NCI-H748 (cell line): ENCODE results near the gene TAF3.
A peak's percentile ranks its signal among the peaks of the same experiment; 100 is the strongest.
"Not testable (repeated sequence)": the region's sequence is repeated elsewhere in the genome, so short reads cannot be mapped to it uniquely, and the experiment has no call there.

Source experiments
- DNase-seq: peaks from one replicate; lab custom pipeline; 2025; ENCODE audit not compliant: unreplicated experiment; lab: John Stamatoyannopoulos, UW

TAF3 gene

DNA sequence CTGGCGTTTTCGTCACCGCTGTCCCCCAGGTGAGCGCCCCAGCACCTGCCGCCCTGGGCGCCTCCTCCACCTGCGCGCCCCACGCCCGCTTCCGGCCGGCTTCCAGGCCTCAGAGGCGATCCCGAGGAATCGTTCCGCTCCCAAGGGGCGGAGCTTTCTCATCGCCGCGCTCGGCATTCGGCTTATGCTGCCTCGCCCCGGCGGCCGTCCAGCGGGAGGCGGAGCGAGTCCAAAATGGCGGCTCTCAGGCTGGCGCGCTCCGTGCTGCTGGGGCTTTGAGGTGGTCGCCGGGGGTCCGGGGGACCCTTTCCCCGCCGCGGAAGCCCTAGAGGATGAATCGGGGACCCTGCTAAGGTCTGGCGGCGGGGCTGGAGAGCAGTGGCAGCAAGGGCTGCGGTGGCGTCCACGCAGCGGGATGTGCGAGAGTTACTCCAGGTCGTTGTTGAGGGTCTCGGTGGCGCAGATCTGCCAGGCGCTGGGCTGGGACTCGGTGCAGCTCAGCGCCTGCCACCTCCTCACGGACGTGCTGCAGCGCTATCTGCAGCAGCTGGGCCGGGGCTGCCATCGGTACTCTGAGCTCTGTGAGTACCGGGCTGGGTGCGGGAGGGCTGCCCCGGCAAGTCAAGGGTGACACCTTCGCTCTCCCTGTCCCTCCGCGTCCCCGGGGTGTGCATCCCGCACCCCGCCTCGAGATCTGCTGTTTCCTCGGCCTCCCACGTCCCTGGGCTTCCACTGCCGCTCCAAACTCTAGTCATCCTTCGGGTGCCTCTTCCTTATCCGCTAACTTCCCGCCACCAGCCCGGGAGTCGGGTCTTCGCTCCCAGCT is at the start of gene TAF3:
TSS of gene TAF3 (plus strand) at position 211 of the 826 bp plus-strand sequence. CDS start at position 416, 205 bp downstream.
- peak; percentile 91 for DNase-seq

DNA sequence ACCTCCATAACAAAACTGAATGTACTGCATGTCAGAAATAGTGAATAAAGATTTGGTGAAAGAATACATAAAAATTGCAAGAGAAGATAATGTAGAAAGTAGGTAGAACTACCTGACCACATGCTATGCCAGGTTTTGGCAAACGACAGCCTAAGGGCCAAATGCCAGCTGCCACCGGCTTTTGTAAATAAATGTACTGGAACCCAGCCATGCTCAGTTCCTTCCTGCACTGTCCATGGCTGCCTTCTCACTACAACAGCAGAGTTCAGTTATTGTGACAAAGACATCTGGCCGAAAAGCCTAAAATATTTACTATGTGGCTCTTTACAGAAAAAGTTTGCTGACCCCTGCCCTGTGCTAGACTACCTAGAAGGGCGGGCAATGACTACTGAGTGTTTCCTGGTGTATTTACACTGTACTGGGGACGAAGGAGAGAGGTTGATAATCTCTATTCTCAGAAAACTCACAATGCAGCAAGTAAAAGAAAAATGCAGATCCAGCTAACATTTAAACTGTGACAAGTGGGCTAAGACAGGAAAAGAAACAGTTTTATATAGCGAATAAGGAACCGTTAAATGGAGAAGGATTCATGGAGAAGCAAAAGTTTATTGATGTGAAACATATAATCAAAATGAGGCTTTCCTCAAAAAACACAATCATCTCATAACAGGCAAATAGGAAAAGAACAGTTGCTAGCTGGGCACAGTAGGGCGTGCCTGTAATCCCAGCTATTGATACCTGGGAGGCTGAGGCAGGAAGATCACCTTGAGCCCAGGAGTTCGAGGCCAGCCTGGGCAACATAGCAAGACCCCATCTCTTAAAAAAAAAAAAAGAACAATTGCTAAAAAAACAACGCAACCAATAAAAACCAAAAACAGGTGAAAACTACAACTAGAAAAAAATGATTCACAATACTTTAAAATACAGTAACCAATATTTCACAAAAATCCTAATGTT is 44.2 kb upstream of the TAF3 start:
- no peak for DNase-seq

- no peak for DNase-seq
Measured at GRCh38 chr10:7776777-7777176, 41.5 kb upstream of the TAF3 start.

DNA sequence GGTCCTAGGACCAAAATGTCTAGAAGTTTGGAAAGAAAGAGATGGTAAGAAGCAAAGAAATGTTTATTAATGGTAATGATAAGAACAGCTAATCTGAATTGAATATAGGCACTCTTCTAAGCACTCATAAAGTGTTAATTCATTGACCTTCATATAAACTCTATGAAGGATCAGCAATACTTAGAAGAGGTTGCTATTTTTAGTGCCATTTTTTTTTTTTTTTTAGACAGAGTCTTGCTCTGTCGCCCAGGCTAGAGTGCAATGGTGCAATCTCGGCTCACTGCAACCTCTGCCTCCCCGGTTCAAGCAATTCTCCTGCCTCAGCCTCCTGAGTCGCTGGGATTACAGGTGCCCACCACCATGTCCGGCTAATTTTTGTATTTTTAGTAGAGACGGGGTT is 36.1 kb upstream of the TAF3 start:
- DNase-seq = not testable (repeated sequence)

DNA sequence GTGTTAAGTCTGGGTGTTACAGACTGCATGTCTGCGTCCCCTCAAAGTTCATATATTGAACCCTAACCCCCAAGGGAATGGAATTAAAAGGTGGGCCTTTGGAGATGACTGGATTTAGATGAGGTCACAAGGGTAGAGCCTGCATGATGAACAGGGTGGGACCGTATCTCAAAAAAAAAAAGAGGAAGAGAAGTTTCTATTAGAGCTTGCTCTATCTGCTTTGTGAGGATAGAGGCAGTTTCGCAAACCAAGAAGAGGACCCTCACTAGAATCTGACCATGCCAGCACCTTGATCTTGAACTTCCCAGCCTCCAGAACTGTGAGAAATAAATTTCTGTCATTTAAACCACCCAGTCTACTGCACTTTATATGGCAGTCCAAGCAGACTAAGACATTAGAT is 31.9 kb upstream of the TAF3 start:
- DNase-seq = no peak

DNA sequence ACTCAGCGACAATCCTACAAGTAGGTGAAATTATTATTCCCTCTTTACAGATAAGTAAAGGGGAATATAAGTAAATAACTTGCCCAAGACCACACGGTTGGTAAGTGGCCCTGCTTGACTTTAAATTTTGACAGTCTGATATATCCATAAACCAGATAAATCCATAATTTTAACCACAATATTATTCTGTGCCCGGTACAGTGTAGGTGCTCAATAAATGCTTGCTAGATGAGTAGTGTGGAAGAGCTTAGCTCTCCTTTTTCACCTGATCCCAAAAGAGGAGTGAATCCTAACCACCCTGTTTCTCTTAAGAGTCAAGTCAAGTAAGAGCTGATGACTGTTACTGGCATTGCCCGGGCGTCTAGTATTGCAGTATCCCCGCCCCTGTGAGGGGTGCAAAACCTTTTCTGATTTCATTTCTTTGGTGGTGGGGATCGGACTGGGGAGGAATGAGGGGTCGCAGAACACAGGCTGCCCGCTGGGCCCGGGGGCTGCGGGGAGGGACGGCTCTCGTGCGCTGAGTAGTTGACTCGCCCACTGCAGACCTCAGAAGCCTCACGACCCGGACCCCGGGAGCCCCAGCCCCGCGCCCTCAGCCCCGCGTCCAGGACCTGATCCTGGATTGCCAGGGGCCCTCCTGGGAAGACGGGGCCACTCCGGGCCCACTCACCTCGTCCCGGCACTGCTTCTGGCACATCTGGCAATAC is 31.0 kb upstream of the TAF3 start:
- DNase-seq = no peak

DNA sequence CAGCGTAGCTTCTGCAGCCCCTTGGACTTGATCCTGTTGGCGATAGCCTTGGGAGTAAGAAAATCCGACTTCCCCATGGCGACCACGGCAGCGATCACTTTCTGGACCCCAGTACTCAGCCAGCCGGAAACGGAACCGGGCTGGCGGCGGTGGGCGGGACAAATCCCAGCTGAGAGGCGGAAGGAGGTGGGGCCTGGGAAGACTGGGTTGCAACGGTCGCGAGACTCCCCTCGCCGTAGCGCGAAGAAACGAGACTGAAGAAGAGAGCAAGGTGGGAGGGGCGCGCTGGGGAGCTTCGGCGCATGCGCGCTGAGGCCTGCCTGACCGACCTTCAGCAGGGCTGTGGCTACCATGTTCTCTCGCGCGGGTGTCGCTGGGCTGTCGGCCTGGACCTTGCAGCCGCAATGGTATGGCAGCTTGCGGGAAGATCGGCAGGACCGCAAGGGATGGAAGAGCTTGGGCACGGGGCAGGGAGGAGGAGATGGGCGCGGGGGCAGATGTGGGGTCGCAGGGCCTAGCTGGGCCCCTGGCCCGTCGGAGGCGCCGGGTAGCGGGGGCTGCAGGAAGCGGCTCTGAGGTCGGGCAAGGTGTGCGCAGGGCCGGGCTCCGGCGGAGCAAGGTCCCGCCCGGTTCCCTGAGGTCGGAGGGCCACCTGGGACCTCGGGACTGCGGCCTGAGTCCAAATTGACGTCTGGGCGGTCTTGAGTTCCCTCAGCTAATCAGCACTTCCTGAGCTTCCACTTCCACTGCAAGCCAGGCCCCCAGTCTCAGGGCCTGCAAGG is 30.3 kb upstream of the TAF3 start, which contains the start of the genes ATP5F1C and KIN:
TSS of gene ATP5F1C (plus strand) at position 321 of the 782 bp plus-strand sequence. CDS start at position 352, 31 bp downstream.
TSS of gene KIN (minus strand) at position 137 of the 782 bp plus-strand sequence. CDS start at position 77, 60 bp downstream.
- DNase-seq = peak; percentile 91

GRCh38 chr10:7788639-7789286 is 29.5 kb upstream of the TAF3 start:
- DNase-seq = peak; percentile 41

- no peak for DNase-seq
Measured at GRCh38 chr10:7789390-7789789, 28.9 kb upstream of the TAF3 start.

DNA sequence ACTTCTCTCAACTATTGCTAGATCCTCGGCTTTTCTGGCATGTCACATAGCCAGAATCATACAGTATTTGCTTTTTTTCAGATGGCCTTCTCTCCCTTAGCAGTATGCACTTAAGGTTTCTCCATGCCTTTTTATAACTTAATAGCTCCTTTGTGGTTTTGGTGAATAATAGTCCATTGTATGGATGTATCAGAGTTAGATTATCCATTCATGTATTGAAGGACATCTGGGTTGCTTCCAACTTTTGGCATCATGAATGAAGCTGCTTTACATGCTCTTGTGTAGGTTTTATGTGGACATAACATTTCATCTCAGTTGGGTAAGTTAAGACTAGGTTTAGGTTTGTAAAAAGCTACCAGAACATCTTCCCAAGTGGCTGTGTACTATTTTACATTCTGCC is 25.8 kb upstream of the TAF3 start:
- DNase-seq = no peak

GRCh38 chr10:7794251-7795026 is 23.9 kb upstream of the TAF3 start:
- DNase-seq = no peak

GRCh38 chr10:7795605-7796004 is 22.7 kb upstream of the TAF3 start:
- DNase-seq = no peak

DNA sequence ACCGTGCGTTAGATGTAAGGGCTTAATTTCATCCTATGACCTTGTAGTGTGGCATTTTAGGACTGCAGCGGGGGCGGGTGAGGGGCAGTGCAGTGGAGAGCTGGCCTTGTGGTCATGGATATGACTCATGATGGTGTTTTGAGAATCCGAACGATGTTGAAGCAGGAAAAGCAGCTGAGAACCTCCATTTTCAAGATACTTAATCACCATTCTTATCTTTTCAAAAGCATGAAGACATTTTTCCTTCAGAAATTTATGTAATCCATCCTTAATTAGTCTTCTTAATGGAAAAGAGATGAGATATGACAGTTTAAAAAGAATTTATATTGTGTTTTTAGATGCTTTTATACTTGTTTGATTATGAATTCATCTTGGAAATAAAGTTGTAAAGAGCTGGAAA is 20.7 kb upstream of the TAF3 start:
- no peak for DNase-seq

- DNase-seq = no peak
Measured at GRCh38 chr10:7802606-7803005, 15.7 kb upstream of the TAF3 start.

DNA sequence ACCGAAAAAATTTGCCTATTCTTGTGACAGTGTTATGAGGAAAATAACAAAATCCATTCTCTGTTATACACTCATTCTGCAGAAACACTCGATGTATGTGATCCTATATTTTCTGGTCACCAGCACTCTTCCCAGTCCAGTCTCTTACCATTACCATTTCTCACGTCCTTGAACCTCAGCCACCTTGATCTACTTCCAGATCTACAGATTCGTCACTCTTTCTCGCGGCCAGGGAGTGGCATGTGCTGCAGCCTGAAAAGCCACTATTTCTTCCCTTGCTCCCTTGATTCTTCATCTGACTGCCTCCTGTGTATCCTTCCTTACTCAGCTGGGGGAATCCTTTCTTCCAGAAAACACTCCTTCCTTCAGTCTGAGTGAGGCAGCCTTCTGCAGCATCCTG is 14.1 kb upstream of the TAF3 start:
- no peak for DNase-seq

- DNase-seq = no peak
Measured at GRCh38 chr10:7804741-7805140, 13.6 kb upstream of the TAF3 start.

DNA sequence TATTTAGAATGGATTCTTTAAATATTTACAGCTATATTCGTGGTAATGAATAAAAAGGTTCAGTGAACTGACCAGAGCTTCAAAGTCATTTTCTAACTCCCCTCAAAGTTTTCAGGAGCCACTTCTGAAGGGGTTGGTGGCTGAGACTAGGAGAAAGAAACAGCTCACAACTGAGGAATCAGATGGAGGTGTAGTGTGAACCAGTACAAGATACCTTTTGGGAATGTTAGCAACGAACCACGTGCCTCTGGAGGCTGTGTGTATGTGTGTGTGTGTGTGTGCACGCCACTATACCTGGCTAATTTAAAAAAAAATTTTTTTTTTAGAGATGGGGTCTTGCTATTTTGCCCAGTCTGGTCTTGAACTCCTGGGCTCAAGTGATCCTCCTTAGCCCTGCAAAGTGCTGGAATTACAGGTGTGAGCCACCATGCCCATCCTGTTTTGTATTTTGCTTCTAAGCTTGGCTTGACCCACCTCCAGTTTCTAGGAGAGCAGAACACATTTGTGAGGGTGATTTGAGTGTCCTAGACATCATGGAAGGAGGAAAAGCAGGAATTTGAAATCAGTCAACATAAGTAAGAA is 9.5 kb upstream of the TAF3 start:
- DNase-seq = no peak

DNA sequence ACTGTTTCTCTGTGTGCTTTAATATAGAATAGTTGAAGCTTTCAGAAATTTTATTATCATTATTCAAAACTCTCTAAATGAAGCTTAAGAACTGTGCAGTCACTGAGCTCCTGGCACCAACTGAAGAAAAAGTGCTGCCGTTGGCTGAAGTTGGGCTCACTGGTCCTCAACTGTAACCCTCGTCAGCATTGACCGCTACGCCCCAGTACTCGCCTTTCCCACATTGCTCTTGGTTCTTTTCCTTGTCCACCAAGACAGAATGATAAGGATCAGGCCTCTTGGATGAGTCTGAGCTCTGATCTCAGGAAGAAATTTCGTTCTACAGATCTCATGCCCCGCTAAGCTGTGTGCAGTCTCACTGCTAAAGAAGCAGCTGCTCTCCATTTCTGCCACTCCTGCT is 7.9 kb upstream of the TAF3 start:
- DNase-seq = no peak

GRCh38 chr10:7811000-7811399 is 7.3 kb upstream of the TAF3 start:
- DNase-seq = no peak
